IMR-90 (cell line): Measurements from ENCODE around the gene MAML3. TPM values are rescaled to one million over a fixed set of nuclear protein-coding genes. Genes with fewer than 3 reads are reported as not detected.

ENCODE experiments used
- ATAC-seq: fragments of 200-7000 bp; cut with Tn5 transposase; 2 replicates; pipeline ENCODE4 v1.9.1; 2020; ENCODE audit warnings: low read depth, mild to moderate bottlenecking, moderate library complexity
- BruUV-seq: library from RNA; stranded (reverse); fragments of 400-500 nt; replicated peaks from 2 replicates; lab custom pipeline; 2021; lab: Mats Ljungman, UMichigan
- CTCF ChIA-PET: fragments of 300-600 bp; formaldehyde crosslinking; extraction: SDS; loops from one replicate; lab custom pipeline; 2021; ENCODE audit warnings: antibody characterized with exemption; lab: Yijun Ruan, JAX
- POLR2A ChIA-PET: fragments of 300-600 bp; sonication (Branson Sonifier 250); formaldehyde crosslinking; loops from one replicate; lab custom pipeline; 2022; ENCODE audit warnings: antibody characterized with exemption; ENCODE audit not compliant: unreplicated experiment; lab: Charles Lee
- DNase-seq: peaks from one replicate; pipeline ENCODE4 v3.0.0; 2013
- H2AFZ ChIP-seq: replicated peaks from 2 replicates; pipeline ENCODE3; 2013; ENCODE audit warnings: low read length, mild to moderate bottlenecking; ENCODE audit not compliant: poor library complexity
- H2AK5ac ChIP-seq: 2 replicates; pipeline ENCODE4 v1.6.1; 2013; ENCODE audit warnings: low read depth, low read length, inconsistent platforms
- H2AK9ac ChIP-seq: replicated peaks from 2 replicates; pipeline ENCODE3; 2013; ENCODE audit warnings: mild to moderate bottlenecking, low read depth, low read length, moderate library complexity; ENCODE audit not compliant: poor library complexity
- H2BK120ac ChIP-seq: 2 replicates; pipeline ENCODE4 v1.6.1; 2013; ENCODE audit warnings: low read depth, low read length, inconsistent platforms
- H2BK15ac ChIP-seq: 3 replicates; pipeline ENCODE4 v1.6.1; 2013; ENCODE audit warnings: low read depth, low read length, inconsistent platforms
- H2BK20ac ChIP-seq: 2 replicates; pipeline ENCODE4 v1.6.1; 2013; ENCODE audit warnings: low read depth, mild to moderate bottlenecking, inconsistent platforms, low read length, moderate library complexity
- H2BK5ac ChIP-seq: 2 replicates; pipeline ENCODE4 v1.6.1; 2013; ENCODE audit warnings: mild to moderate bottlenecking, low read depth, low read length, inconsistent platforms; ENCODE audit not compliant: poor library complexity, severe bottlenecking
- H3K14ac ChIP-seq: replicated peaks from 2 replicates; pipeline ENCODE4 v1.6.1; 2013; ENCODE audit warnings: low read depth, low read length, inconsistent platforms
- H3K18ac ChIP-seq: 2 replicates; pipeline ENCODE4 v1.6.1; 2013; ENCODE audit warnings: low read depth, low read length, control low read depth
- H3K23ac ChIP-seq: 2 replicates; pipeline ENCODE4 v1.6.1; 2013; ENCODE audit warnings: low read depth, low read length, inconsistent platforms
- H3K27ac ChIP-seq: 2 replicates; pipeline ENCODE4 v1.5.1; 2013; ENCODE audit warnings: mild to moderate bottlenecking, control low read depth, low read length; ENCODE audit not compliant: insufficient read depth
- H3K27me3 ChIP-seq: 2 replicates; pipeline ENCODE4 v1.6.1; 2013; ENCODE audit warnings: low read length; ENCODE audit not compliant: control insufficient read depth, insufficient read depth
- H3K36me3 ChIP-seq: 2 replicates; pipeline ENCODE4 v1.6.1; 2013; ENCODE audit warnings: low read length, mixed read lengths; ENCODE audit not compliant: control insufficient read depth, insufficient read depth
- H3K4ac ChIP-seq: 2 replicates; pipeline ENCODE4 v1.6.1; 2013; ENCODE audit warnings: low read depth, low read length, inconsistent platforms
- H3K4me1 ChIP-seq: 2 replicates; pipeline ENCODE4 v1.6.1; 2013; ENCODE audit warnings: low read length, mixed read lengths; ENCODE audit not compliant: control insufficient read depth, insufficient read depth
- H3K4me2 ChIP-seq: 2 replicates; pipeline ENCODE4 v1.6.1; 2013; ENCODE audit warnings: low read depth, mild to moderate bottlenecking, control low read depth, low read length, moderate library complexity
- H3K4me3 ChIP-seq: 2 replicates; pipeline ENCODE4 v1.5.1; 2013; ENCODE audit warnings: low read depth, mild to moderate bottlenecking, control low read depth, low read length, moderate library complexity; ENCODE audit not compliant: insufficient read depth
- H3K56ac ChIP-seq: 2 replicates; pipeline ENCODE4 v1.6.1; 2013; ENCODE audit warnings: low read length, inconsistent platforms; ENCODE audit not compliant: insufficient read depth; ENCODE audit errors: extremely low read depth
- H3K79me1 ChIP-seq, 2 experiments: 2 replicates each; pipeline ENCODE4 v1.6.1; 2013; ENCODE audit warnings: low read length in 2 of 2, inconsistent platforms in 1 of 2, low read depth in 1 of 2
- H3K9ac ChIP-seq: 2 replicates; pipeline ENCODE4 v1.6.1; 2013; ENCODE audit warnings: low read depth, low read length, control low read depth
- H3K9me1 ChIP-seq: 2 replicates; pipeline ENCODE4 v1.6.1; 2013; ENCODE audit warnings: low read length, inconsistent platforms; ENCODE audit not compliant: insufficient read depth
- H3K9me3 ChIP-seq: 2 replicates; pipeline ENCODE4 v1.6.1; 2013; ENCODE audit warnings: low read length; ENCODE audit not compliant: control insufficient read depth, insufficient read depth
- H4K20me1 ChIP-seq: 2 replicates; pipeline ENCODE4 v1.6.1; 2013; ENCODE audit warnings: low read length, inconsistent platforms; ENCODE audit not compliant: insufficient read depth
- H4K5ac ChIP-seq: 2 replicates; pipeline ENCODE4 v1.6.1; 2013; ENCODE audit warnings: mild to moderate bottlenecking, low read depth, low read length, control low read depth
- H4K8ac ChIP-seq, 2 experiments: 2 replicates each; pipeline ENCODE4 v1.6.1; 2013; ENCODE audit warnings: low read depth in 2 of 2, low read length in 2 of 2, control low read depth in 1 of 2, inconsistent platforms in 1 of 2
- H4K91ac ChIP-seq: 2 replicates; pipeline ENCODE4 v1.6.1; 2013; ENCODE audit warnings: low read depth, low read length, inconsistent platforms; ENCODE audit not compliant: insufficient read depth
- BHLHE40 ChIP-seq: fragments of 150-350 bp; IDR thresholded peaks from 2 replicates; pipeline ENCODE4 v1.6.1; 2016; ENCODE audit warnings: mild to moderate bottlenecking, low read depth, low read length
- CHD1 ChIP-seq: IDR thresholded peaks from 2 replicates; pipeline ENCODE4 v1.6.1; 2012; ENCODE audit warnings: low read depth, low read length, improper control_type of control experiment
- ELK1 ChIP-seq: fragments of 150-350 bp; IDR thresholded peaks from 2 replicates; pipeline ENCODE4 v1.6.1; 2016; ENCODE audit warnings: low read depth, mild to moderate bottlenecking, low read length, moderate library complexity, borderline replicate concordance
- MAFK ChIP-seq: IDR thresholded peaks from 2 replicates; pipeline ENCODE4 v1.6.1; 2012; ENCODE audit warnings: low read depth, low read length, improper control_type of control experiment
- MXI1 ChIP-seq: IDR thresholded peaks from 2 replicates; pipeline ENCODE4 v1.6.1; 2012; ENCODE audit warnings: low read depth, mild to moderate bottlenecking, low read length, moderate library complexity, borderline replicate concordance
- POLR2A ChIP-seq: IDR thresholded peaks from 2 replicates; pipeline ENCODE4 v1.6.1; 2012; ENCODE audit warnings: mild to moderate bottlenecking, low read depth, low read length
- WGBS, 2 experiments: methylation state at CpG; one replicate each; pipeline versions ENCODE4 v1.1.5 to v1.1.7; 2013; ENCODE audit warnings: missing lambda C conversion rate in 2 of 2; ENCODE audit not compliant: insufficient read length in 1 of 2; ENCODE audit errors: extremely low coverage in 2 of 2; 5-methylcytosine and 5-hydroxymethylcytosine counted together
- dilution Hi-C: fragments of 300-500 bp; cut with HindIII; formaldehyde crosslinking; loops from one replicate; pipeline ENCODE4 v1.14.3; 2018; ENCODE audit warnings: low sequenced_read_pairs; ENCODE audit not compliant: unreplicated experiment
- in situ Hi-C: fragments of 300-500 bp; cut with MboI; formaldehyde crosslinking; loops from 3 replicates; pipeline ENCODE4 v1.14.3; 2019; ENCODE audit warnings: low sequenced_read_pairs, inconsistent platforms, mixed read lengths
- intact Hi-C: fragments of 100-400 bp; cut with micrococcal nuclease; formaldehyde crosslinking; loops from 2 replicates; pipeline ENCODE4 v1.10.0; 2022
- polyA plus RNA-seq, 3 experiments: library from polyadenylated mRNA; depleted of rRNA; stranded (reverse); fragments of >200 nt; gene quantifications; 2 replicates each; pipeline ENCODE4 v1.2.3, GENCODE V29; 2012; ENCODE audit warnings: low replicate concordance in 1 of 3
- total RNA-seq: library from RNA; depleted of rRNA; stranded (reverse); fragments of >200 nt; gene quantifications from 2 replicates; pipeline ENCODE4 v1.2.3, GENCODE V29; 2012

MAML3 gene
- total and polyA plus RNA-seq, 2 of the 4 experiments (the other 2 are of a cell fraction): 0.90 to 1.7 TPM

- ChIA-PET POLR2A (no interaction called here), CTCF (no interaction called here)
- Histone ChIP-seq H4K8ac (no peak overlapping the region), H3K79me1 (no peaks in the 10 kb centered on the region), H3K27me3 (no peaks in the 10 kb centered on the region), H3K9me1 (no peaks in the 10 kb centered on the region; the same call in 1 of the 2 replicates), H3K23ac (no peak overlapping the region), H3K4me3 (no peak overlapping the region), H2BK5ac (no peak overlapping the region), H4K20me1 (no peaks in the 10 kb centered on the region), H3K9me3 (no peaks in the 10 kb centered on the region), H2BK20ac (no peak overlapping the region), H3K27ac (no peak overlapping the region), H2AK9ac (no peak overlapping the region), H3K14ac (no peak overlapping the region; the same call in 1 of the 2 replicates), H3K18ac (no peak overlapping the region), H4K5ac (no peak overlapping the region), H3K4me2 (no peak overlapping the region), H2BK15ac (no peak overlapping the region), H3K9ac (no peak overlapping the region), H3K56ac (no peak overlapping the region), H3K36me3 (no peaks in the 10 kb centered on the region), H2AK5ac (no peak overlapping the region), H4K91ac (no peak overlapping the region), H3K4me1 (peaks cover 3% of the 10 kb centered on the region), H2BK120ac (no peak overlapping the region), H2AFZ (no peak overlapping the region), H3K4ac (no peak overlapping the region)
- DNase-seq (peak; percentile 36), ATAC-seq (peak; percentile 35)
- WGBS, 2 experiments: no CpG with 5 or more reads among the region's 3 CpGs
- TF ChIP-seq MXI1: no peak
- TF ChIP-seq MAFK: no peak
- no peak for TF ChIP-seq ELK1
- no peak for TF ChIP-seq POLR2A
- TF ChIP-seq BHLHE40: no peak
- no peak for TF ChIP-seq CHD1
- in situ Hi-C loops (no loop called here), intact Hi-C loops (no loop called here), dilution Hi-C loops (no loop called here)
- no TSS peak for BruUV-seq
Measured at GRCh38 chr4:139794158-139794954, 359.6 kb downstream of the MAML3 start.
